Stimulated activated CD4-positive, alpha-beta T cell treated with anti-CD3 and anti-CD28 coated beads, Interleukin-15, amount 100 ng/mL, for 24 hours (primary cell): ENCODE results near the gene GUCA1A.
A peak's percentile ranks its signal among the peaks of the same experiment; 100 is the strongest.
"Not testable (repeated sequence)": the region's sequence is repeated elsewhere in the genome, so short reads cannot be mapped to it uniquely, and the experiment has no call there.

Experiments
- DNase-seq: peaks from one replicate; pipeline ENCODE4 v3.0.0-alpha.2; 2020

Gene GUCA1A

DNA sequence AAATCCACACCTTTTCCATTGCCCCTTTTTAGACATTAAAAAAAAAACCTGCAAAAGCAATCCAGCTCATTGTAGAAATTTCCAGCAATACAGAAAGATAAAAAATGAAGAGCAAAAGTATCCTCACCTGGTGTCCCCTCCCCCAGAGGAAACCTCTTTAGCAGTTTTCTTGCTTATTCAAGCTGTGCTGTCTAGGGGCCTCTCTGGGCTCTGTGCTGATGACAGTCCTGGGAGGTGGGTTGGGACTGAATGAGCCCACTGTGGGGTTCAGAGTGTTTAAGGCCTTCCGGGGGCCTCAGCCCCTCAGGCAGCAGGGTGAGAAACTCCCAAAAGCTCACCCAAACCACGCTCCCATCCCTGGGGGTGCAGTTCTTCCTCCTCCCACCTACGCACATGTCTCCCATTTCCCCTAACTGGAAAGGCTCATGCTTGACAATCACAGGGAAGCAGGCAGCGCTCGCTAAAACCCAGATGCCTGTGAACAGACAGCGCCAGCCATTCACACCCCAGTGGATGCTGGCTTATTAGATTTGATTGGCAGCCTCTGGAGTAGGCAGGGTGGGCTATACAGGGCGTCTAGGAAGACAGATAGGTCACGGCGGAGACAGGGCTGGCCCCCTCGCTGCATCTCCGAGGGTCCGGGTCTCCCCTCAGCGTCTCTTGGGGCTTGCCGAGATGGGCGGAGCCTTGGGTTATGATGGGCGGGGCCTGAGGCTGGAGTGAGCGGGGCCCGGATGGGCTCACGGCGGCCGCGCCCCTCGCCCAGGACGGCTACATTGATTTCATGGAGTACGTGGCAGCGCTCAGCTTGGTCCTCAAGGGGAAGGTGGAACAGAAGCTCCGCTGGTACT is 4.6 kb downstream of the GUCA1A start:
- peak; percentile 32 for DNase-seq

DNA sequence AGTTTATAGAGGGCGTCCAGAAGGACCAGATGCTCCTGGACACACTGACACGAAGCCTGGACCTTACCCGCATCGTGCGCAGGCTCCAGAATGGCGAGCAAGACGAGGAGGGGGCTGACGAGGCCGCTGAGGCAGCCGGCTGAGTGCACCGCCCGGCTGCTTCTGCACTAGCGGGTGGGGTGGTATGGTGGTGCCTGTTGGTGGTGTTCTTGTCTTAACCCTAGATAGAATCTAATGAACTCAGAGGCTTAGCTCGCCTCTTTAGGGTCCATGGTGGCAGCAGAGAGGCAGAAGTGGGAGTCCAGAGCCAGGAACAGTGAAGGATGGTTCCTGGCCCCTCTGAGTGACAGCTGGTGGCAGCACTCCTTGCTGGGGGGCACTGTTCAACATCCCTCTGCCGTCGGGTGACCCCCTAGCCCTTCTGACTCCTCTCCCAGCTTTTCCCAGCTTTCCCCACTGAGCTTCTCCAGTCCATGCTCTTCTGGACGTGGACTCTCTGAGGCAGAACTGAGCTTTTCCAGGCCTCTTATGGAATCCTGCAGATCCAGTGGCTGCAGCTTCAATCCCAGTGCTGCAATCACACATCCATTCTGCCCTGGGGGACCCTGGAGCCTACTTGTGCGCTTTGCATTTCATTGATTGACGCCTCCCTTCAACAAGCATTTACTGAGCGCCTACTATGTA is 6.2 kb downstream of the GUCA1A start:
- no peak for DNase-seq

DNA sequence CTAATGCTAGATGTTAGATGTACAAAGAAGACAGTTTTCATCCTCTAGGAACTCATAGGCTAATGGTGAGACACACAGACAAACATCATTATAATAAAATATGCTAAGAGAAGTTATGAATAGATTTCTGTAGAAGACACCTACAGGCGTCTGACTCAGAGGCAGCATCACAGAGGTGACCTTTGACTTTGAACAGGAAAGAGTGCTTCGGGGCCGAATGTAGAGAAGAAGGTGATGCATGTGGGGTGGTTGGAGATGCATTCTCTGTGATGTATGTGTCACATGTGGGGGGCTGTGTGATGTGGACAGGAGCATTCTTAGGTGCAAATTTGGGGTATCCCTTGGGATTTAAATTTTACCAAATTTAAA is 6.8 kb downstream of the GUCA1A start:
- DNase-seq = peak; percentile 39

DNA sequence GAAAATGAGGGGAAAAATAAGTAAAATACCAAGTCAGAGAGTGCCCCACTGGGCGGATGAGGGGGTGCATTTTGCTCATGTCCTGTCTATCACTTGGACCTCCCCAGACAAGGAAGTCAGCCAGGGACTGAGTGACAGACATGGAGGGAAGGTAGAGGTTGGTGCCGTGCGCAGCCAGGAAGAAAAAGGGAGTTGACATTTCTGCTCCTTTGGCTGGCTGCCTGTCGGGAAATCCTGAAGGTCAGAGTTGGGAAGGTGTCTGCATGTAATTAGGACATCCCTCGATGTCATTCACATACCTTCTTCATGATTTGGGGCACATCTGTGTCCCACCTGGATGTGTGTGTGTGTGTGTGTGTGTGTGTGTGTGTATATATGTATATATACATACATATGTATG is 8.9 kb downstream of the GUCA1A start:
- DNase-seq = no peak

DNA sequence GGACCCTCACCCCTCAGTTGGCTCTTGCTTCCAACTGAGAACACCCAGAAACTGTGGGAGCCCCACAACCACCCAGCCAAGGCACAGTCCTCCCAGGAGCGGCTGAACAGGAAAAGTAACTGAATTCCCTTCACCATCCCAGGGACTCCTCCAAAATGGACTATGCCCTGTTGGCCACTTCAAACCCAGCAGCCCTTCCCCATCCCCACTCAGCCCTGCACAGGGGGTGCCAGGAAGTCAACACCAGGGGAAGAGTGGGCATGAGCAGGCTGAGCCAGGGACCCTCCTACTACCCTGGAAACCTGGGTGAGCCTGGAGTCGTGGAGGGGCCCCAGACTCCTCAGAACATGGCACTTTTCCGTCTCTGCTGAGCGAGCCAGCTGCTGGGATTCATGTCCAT is 11.3 kb downstream of the GUCA1A start:
- DNase-seq = no peak

- DNase-seq = no peak
Observed at GRCh38 chr6:42185597-42185996, 12.4 kb downstream of the GUCA1A start.

DNA sequence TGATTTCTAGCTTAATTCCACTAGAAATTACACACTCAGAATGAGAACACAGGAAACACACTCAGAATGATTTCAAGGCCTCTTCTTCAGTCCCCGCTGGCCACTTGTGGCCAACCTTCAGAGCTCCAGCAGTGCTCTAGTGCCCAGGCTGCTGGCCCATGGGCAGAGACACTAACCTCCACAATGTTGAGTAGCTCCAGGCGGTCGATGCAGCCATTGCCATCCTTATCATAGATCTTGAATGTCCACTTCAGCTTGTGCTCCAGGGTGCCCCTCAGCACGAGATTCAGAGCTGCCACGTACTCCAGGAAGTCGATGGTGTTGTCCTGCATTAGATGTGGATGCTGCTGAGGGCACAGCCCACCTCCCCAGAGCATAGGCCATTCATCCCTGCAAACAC is 15.2 kb downstream of the GUCA1A start:
- no peak for DNase-seq

GRCh38 chr6:42190554-42191183 is 17.5 kb downstream of the GUCA1A start:
- no peak for DNase-seq

DNA sequence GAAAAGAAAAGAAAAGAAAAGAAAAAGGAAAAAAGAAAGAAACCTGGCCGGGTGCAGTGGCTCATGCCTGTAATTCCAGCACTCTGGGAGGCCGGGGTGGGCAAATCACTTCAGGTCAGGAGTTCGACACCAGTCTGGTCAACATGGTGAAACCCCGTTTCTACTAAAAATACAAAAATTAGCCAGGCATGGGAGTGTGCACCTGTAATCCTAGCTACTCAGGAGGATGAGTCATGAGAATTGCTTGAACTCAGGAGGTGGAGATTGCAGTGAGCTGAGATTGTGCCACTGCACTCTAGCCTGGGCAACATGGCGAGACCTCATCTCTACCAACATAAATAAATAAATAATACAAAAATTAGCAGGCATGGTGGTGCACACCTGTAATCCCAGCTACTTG is 19.2 kb downstream of the GUCA1A start:
- DNase-seq = not testable (repeated sequence)

- no peak for DNase-seq
Observed at GRCh38 chr6:42193491-42193894, 20.3 kb downstream of the GUCA1A start.

- no peak for DNase-seq
Observed at GRCh38 chr6:42194056-42194455, 20.9 kb downstream of the GUCA1A start.

DNA sequence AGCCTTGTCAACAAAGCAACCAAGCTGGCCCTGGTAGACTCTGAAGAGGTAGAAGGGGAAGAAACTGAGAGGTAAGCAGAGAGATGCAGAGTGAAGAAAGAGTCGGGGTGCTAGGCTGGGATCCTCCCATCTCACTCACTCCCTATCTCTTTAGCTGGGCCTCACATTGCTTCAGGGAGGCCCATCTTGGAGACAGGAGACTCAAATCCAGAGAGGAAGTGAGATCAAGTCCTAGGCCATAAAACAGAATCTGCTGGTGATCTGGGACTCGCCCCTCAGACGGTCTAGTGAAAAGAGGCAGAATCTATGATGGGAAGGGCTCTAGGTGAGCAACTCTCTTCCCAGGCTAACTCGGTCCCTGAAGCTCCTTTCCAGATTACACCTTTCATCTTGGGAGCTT is 22.3 kb downstream of the GUCA1A start:
- DNase-seq = no peak

DNA sequence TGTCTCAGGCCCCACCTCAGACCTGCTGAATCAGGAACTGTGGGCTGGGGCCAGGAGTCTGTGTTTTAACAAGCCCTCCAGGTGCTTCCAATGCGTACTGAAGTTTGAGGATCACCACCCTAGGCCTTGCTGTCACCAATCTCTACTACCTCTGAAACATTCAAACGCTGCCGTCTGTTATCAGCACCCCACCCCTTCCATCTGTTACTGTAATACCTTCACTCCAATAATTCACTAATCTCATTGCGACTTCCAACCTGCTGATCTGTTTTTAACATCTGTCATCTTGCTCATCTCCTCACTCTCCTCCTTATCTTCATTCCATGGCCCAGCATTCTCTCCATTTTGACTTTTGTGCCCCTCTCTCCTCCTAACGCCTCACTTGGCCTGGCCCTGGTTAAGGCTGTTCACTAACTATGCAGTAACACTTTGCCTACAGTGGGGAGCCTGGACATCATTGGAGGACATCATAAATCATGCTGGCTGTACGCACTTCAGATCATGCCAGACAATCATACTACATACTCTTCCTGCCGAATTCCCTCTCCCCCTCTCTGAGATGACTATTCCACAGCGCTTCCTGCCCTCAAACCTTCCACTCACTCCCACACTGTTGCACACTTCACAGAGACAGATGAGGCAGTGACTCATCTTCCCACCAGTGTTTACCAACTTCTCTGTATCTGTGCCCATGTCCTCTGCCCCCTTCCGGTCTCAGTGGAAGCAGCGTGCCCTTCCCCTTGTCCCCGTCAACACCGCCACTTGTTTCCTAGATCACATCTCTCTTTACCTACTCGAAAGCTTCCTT is 24.6 kb downstream of the GUCA1A start:
- DNase-seq = peak; percentile 39

- DNase-seq = no peak
Observed at GRCh38 chr6:42199106-42199981, 26.2 kb downstream of the GUCA1A start.

GRCh38 chr6:42200035-42200434 is 26.9 kb downstream of the GUCA1A start:
- DNase-seq = no peak

GRCh38 chr6:42201382-42201781 is 28.2 kb downstream of the GUCA1A start:
- DNase-seq = no peak

DNA sequence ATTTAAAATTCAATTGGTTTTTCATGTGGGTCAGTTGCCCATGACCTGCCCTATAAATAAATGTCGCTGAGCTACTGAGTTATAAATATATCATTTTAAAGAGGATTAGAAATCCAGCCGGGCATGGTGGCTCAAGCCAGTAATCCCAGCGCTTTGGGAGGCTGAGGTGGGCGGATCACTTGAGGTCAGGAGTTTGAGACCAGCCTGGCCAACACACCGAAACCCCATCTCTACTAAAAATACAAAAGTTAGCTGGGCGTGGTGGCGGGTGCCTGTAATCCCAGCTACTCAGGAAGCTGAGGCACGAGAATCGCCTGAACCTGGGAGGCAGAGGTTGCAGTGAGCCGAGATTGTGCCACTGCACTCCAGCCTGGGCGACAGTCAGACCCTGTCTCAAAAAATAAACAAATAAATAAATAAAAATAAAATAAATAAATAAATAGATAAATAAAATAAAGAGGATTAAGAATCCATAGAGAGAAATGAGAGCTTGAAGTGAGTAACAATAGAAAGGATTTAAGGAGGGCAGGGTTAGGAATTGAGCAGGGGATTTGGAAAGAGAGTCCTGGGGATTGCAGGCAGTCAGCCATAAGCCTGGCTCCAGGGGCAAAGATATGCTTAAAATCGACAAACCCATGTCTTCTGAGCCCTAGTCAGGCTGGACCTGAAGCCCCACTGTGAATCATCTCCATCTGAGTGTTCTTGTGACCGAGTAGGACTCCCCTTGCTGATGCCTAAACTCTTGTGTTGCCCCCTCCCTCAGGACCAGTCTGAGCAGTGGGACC is 29.2 kb downstream of the GUCA1A start:
- not testable (repeated sequence) for DNase-seq

DNA sequence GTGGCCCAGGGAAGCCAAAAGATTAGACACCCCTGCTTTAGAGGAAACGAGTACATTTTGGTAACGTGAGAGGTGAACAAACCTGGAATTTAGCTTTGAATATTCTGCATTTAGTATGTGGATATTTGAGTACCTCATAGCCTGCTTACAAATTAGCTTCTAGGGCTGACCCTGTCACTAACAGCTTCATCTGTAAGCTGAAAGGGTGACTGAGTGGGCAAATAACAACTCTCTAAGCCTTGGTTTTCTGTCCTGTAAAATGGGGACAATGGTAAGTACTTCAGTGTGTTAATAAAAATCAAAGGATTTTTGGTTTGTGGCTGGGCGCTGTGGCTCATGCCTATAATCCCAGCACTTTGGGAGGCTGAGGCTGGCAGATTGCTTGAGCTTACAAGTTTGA is 30.0 kb downstream of the GUCA1A start:
- DNase-seq = no peak

- no peak for DNase-seq
Observed at GRCh38 chr6:42204768-42205282, 31.7 kb downstream of the GUCA1A start.

GRCh38 chr6:42207559-42207958 is 34.4 kb downstream of the GUCA1A start:
- not testable (repeated sequence) for DNase-seq

DNA sequence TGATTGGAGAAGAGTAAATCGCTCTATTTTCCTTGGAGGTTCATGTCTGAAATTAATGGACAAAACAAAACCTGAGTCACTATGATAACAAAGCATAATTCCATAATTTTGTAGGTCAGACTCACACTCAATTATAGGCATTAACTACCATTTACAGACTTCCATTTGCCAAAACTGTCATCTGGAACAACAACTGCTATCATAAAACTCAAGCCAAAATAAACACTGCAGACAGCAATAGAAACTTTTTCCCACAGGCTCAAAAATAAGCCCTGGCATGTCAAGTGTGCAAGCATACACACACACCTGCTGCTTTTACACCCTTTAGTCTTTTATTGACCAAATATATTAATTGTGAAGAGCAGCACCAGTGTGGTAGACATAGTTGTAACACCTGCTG is 37.4 kb downstream of the GUCA1A start:
- DNase-seq = no peak
